Measurements from ENCODE around the gene GET4. TPM values are rescaled to one million over a fixed set of nuclear protein-coding genes. Genes with fewer than 3 reads are reported as not detected.

GET4 gene
- total RNA-seq (2021; ENCODE audit: unreplicated experiment) (90.9 TPM), Bru-seq, nascent RNA (percentile 87 among the genes with signal in this experiment), BruChase-seq, experiment 1, labeled RNA remaining after a 2-hour chase (percentile 94 among the genes with signal in this experiment), BruChase-seq, experiment 2, labeled RNA remaining after a 6-hour chase (percentile 96 among the genes with signal in this experiment)
- polyA plus RNA-seq (2012; ENCODE audit: insufficient read length) = 99.5 TPM
- long read RNA-seq, full-length matches to known transcripts = 208 of 300 reads
- long read RNA-seq, partial matches to known transcripts = 72 of 300 reads
- long read RNA-seq, other reads (novel, unspliced or antisense) = 20 of 300 reads

- ATAC-seq = peak; percentile 92
- intact Hi-C loops (cut with micrococcal nuclease; ENCODE audit: unreplicated experiment) = no loop called here
- BruUV-seq (replicated peaks) = no TSS peak
- TF ChIP-seq REST (IDR thresholded peaks at IDR 0.05; ENCODE audit: insufficient read depth in 1 of 2, low read depth in 2 of 2, low read length in 1 of 2) (no peak; a peak in 1 of 4 replicates), TCF7L2 (IDR thresholded peaks at IDR 0.05; ENCODE audit: low read depth, low read length) (peak; percentile 32; the same call in 1 of the 2 replicates), CTCF (IDR thresholded peaks at IDR 0.05) (no peak), POLR2AphosphoS5 (IDR thresholded peaks at IDR 0.05; ENCODE audit: low read depth, low read length) (peak; percentile 97), SIN3A (IDR thresholded peaks at IDR 0.05; ENCODE audit: borderline replicate concordance, insufficient read depth, low read depth, low read length) (peak; percentile 79; the same call in 1 of the 2 replicates)
- POLR2A ChIA-PET = no interaction called here
- Histone ChIP-seq H3K36me3 (ENCODE audit: control insufficient read depth, insufficient read depth, low read length) (no peaks in the 10 kb centered on the region; the same call in none of the 2 replicates), H3K9me3 (ENCODE audit: control insufficient read depth, insufficient read depth, low read depth, low read length) (no peaks in the 10 kb centered on the region), H3K4me3 (ENCODE audit: low read depth in 2 of 2, low read length in 2 of 2) (peak within 1 kb of the TSS; percentile 79 to 85), H3K27ac (ENCODE audit: low read length) (peak within 1 kb of the TSS; percentile 85), H3K27me3 (ENCODE audit: control insufficient read depth, insufficient read depth, low read length) (no peaks in the 10 kb centered on the region), H3K4me1 (ENCODE audit: control insufficient read depth, insufficient read depth, low read length) (peaks cover 36% of the 10 kb centered on the region)
- CTCF ChIA-PET = no interaction called here
- DNase-seq (ENCODE audit: low read depth, low spot score) = peak; percentile 58
- in situ Hi-C loops (cut with HindIII; ENCODE audit: low pct_unique_long_range_greater_than_20kb, low sequenced_read_pairs) = no loop called here
Observed at GRCh38 chr7:876077-876971, at the start of gene GET4. TSS of gene GET4 (plus strand) at chr7:876554. CDS start at chr7:876646, 92 bp downstream.

GRCh38 chr7:828793-829561 lies 47.4 kb upstream of the GET4 start:
- H3K27ac ChIP-seq (ENCODE audit: low read length) = no peak overlapping the region
- TF ChIP-seq REST (IDR thresholded peaks at IDR 0.05; ENCODE audit: insufficient read depth in 1 of 2, low read depth in 2 of 2, low read length in 1 of 2) (no peak), SIN3A (IDR thresholded peaks at IDR 0.05; ENCODE audit: borderline replicate concordance, insufficient read depth, low read depth, low read length) (no peak), CTCF (IDR thresholded peaks at IDR 0.05) (no peak), POLR2AphosphoS5 (IDR thresholded peaks at IDR 0.05; ENCODE audit: low read depth, low read length) (no peak), TCF7L2 (IDR thresholded peaks at IDR 0.05; ENCODE audit: low read depth, low read length) (no peak)
- no peak for DNase-seq (ENCODE audit: low read depth, low spot score)
- ChIA-PET CTCF (no interaction called here), POLR2A (no interaction called here)
- no peak overlapping the region for H3K4me3 ChIP-seq (ENCODE audit: low read depth in 2 of 2, low read length in 2 of 2)
- H3K27me3 ChIP-seq (ENCODE audit: control insufficient read depth, insufficient read depth, low read length) = no peaks in the 10 kb centered on the region
- in situ Hi-C loops (cut with HindIII; ENCODE audit: low pct_unique_long_range_greater_than_20kb, low sequenced_read_pairs) (no loop called here), intact Hi-C loops (cut with micrococcal nuclease; ENCODE audit: unreplicated experiment) (no loop called here)
- H3K9me3 ChIP-seq (ENCODE audit: control insufficient read depth, insufficient read depth, low read depth, low read length) = no peaks in the 10 kb centered on the region
- no peak for ATAC-seq
- H3K36me3 ChIP-seq (ENCODE audit: control insufficient read depth, insufficient read depth, low read length) = no peaks in the 10 kb centered on the region
- no TSS peak for BruUV-seq (replicated peaks)
- peaks cover 35% of the 10 kb centered on the region for H3K4me1 ChIP-seq (ENCODE audit: control insufficient read depth, insufficient read depth, low read length)

Data from Panc1 (cell line).